ENCODE data around the gene TBC1D5. TPM values are rescaled to one million over a fixed set of nuclear protein-coding genes. Genes with fewer than 3 reads are reported as not detected.
"Not testable (repeated sequence)": the region's sequence is repeated elsewhere in the genome, so short reads cannot be mapped to it uniquely, and the experiment has no call there.

Gene TBC1D5
- total RNA-seq, 1 experiment from 2014 or later = 59.1 TPM

DNA sequence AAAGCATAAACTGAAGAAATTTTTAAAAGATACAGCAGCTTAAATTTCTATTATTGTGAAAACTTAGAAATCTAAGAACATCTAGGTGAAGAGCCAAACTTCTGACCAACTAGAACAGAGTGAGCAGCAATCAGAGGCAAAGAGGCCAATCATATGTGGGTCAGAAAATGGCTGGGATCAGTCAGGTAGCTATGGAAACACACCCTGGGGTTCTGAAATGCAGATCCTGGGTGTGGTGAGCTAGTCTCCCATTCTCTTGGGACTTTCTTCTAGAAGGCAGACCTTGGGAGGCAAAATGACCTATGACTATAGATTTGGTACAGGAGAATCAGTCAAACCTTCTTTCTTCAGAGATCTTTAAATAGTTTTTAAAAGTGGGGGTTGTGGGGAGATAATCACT is 385.8 kb downstream of the TBC1D5 start:
- DNase-seq (ENCODE audit: low read depth) = no peak

DNA sequence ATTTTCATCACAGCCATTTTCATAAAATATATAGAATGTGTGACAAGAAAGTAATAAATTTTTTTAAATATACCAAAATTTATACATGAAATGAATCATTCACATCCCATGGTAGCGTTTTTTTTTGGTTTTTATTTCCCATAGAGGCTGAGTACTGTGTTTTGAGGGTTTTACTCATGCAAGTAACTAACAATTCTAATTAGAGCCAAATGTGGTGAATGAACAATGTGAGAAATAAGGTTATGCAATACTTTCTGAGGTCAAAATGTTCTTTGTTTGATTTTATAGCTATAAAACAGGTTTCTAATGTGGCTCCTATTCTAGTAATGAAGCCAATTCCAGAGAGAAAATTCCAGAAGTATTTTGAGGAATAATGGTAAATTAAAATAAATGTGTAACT is 386.8 kb downstream of the TBC1D5 start:
- DNase-seq (ENCODE audit: low read depth) = no peak

DNA sequence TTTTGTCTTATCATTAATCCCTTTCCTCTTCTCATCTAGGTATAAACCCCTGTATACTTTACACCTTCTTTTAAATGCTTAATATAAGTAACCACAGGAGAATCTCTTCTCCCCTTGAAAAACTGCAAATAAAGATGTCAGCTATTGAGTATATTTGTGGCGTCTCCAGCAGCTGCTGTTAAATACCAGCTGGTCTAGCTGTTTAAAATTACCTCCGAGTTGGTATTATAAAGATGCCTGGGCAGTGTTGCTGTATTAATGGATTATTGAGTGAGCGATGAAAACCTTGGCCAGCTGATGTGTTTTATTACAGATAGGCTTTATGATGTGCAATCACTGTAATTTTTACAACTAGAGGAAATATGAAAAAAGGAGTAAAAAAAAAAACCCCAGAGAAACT is 388.1 kb downstream of the TBC1D5 start:
- DNase-seq (ENCODE audit: low read depth) = no peak

DNA sequence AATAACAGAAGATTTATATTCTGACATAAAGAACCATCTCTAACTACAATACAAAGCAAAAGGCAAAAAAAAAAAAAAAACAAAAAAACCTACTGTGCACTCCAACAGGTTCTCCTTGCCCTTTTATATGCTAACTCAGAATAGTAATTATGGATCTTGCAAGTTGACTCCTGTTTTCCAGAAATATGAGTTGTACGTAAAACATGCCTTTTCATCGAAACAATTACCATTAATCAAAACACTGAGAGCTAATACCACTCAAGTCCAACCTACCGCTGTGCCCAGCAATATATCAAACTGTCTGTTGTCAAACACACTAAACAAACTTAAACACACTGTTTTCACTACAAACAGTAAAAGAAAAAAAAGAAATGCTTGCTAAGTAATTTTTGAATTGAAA is 389.8 kb downstream of the TBC1D5 start:
- no peak for DNase-seq (ENCODE audit: low read depth)

DNA sequence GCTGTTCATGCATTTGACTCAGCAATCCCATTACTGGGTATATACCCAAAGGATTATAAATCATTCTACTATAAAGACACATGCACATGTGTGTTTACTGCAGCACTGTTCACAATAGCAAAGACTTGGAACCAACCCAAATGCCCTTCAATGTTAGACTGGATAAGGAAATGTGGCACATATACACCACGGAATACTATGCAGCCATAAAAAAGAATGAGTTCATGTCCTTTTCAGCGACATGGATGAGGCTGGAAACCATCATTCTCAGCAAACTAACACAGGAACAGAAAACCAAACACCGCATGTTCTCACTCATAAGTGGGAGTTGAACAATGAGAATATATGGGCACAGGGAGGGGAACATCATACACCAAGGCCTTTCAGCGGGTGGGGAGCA is 391.2 kb downstream of the TBC1D5 start:
- not testable (repeated sequence) for DNase-seq (ENCODE audit: low read depth)

DNA sequence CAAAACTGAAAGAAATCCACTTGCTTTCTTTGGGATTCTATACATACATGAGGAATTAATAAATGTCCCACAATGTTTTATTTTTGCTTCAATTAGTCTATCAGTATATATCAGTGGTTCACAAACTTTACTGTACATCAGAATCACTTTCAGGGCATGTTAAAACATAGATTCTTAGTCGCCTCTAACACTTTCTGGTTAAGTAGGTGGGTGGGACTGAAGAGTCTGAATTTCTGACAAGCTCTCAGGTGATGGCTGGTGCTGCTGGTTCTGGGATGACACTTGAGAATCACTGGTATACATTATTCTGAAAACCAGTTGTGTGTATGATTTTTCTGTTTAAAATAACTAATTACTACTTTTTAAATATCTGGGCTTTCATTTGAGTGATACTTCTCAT is 393.3 kb downstream of the TBC1D5 start:
- no peak for DNase-seq (ENCODE audit: low read depth)

DNA sequence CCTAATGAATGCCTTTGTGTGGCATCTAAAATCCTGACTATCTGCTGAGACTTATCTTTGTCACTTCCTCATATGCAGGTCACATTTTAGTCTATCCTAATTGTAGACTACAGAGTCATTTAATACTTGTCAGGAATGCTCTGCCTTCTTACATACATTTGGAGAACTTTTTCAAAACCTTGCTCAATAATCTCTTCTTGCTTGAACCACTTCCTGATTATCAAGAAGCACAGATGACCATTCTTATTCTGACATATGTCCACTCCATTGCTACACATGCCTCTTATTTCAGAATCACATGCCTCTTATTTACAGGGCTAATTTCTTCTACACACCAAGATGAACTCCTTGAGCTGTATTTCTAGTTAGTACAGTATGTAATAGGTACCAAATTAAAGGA is 400.3 kb downstream of the TBC1D5 start:
- no peak for DNase-seq (ENCODE audit: low read depth)

DNA sequence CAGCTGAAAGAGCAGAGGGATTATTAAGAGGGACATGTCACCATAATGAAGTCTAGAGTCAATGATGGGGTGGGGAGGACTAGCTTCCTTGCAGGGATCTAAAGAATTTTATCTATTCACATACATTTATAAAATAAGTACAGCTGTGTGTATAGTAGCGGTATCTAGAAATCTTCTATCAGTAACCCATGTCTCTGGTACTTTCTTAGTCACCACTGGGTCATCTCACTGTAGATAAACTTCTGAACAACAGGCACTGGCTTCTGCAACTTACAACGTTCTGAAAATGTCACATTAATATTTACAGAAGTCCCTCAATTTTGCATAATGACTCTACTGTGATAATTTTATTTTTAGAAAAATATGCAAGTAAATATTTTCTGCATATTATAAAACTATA is 401.7 kb downstream of the TBC1D5 start:
- DNase-seq (ENCODE audit: low read depth) = no peak

DNA sequence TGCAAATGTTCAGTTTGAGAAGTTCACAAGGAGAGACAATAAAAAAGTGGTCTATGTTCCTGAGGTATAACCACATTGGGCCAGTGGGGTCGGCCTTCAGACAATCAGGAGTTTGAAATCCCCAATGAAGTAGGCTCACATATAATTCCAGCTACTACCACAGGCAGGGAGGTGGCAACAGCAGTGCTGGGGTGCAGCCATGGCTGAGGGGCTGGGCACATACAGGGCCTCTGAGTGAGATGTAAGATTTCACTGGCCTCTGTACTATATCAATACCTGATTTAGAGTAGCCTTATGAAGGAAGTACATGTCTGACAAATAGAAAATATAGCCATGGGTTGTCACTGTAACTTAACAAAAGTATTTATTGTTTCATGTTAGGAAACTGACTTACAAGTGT is 402.2 kb downstream of the TBC1D5 start:
- no peak for DNase-seq (ENCODE audit: low read depth)

DNA sequence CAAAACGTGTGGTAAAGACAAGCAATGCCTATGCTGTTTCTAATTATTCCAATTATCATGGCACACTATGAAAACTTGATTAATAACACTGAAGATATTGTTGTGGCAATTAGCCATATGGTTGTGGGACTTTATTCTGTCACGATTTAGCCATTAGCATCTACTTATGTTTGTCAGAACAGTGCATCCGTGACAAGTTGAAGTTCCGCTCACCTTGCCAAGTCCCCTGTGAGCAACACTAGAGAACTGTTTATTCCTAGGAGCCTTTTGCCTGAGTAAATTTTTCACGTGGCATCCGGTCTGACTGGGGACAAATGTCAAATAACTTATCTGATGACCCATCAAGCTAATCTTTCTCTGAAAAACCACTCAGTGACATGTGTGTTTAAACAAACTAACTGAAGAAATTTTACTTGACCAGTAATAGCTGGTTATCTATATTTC is 403.3 kb downstream of the TBC1D5 start:
- DNase-seq (ENCODE audit: low read depth) = no peak

DNA sequence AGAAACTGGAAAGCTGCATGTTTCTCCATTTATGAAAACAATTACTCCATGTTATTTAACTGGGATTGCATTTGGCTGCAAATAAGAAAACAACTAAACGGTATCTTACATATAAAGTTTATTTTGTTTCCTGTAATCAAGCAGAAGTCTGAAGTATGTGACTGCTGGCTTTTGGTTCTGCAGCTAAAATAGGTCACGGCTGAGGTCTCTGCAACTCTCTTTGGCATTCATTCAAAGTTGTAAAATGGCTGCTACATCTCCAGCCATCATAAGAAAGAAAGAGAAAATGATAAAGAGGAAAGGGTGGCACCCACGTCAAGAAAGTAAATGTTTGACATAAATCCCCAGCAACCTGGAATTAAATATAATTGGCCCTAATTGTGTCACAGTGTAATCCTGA is 406.1 kb downstream of the TBC1D5 start:
- no peak for DNase-seq (ENCODE audit: low read depth)

DNA sequence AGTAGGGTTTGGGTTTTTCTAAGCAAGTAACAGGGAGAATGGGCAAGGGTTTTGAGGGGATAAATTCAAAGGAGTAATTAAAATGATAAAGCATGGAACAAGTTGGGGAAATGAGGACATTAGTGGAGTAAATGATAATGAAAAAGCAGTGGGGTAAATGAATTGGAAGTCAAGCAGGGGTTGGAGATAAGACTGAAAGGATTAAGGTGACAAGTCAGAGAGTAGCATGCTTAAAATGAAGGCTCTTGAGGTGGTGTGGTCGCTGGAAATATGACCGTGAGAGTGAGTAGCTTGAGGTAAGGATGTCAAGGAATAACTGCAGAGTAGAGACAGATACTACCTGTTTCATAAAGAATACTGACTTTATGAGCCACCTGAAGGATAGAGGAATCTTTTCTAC is 408.5 kb downstream of the TBC1D5 start:
- no peak for DNase-seq (ENCODE audit: low read depth)

DNA sequence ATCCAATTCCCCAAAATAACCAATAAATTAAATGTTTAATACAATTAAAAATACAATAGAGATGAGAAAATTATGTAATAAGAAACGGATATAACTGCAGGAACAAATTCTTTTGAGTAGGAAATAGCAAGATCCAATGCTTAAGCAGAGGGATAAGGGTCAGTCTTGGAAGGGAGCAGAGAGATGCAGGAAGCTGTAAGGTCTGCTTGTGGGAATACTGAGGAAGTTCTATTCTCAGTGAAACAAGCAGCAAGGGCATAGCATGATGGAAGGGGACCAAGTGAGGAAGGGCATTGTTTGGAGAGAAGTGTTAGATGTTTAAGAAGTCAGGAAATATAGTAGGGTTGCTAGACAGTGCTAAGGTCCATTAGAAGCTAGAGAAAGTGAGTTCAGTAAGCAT is 409.0 kb downstream of the TBC1D5 start:
- DNase-seq (ENCODE audit: low read depth) = no peak

DNA sequence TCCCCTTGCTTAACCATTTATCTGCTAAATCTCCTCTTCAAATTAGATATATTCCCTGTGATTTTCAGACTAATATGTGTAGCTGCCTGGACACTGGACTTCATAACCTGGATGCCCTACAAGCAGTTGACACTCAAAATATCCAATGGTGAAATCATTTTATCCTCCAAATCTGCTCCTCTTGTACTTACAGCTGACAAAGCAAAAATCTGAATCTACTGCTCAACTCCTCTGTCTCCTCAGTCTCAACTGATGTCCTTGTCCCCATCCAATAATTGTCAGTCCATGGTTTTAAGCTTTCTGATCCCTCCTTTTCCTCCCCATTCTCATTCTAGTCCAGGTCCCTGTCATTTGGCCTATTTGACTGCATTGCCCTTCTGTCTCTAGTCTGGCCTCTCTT is 411.8 kb downstream of the TBC1D5 start:
- DNase-seq (ENCODE audit: low read depth) = no peak

DNA sequence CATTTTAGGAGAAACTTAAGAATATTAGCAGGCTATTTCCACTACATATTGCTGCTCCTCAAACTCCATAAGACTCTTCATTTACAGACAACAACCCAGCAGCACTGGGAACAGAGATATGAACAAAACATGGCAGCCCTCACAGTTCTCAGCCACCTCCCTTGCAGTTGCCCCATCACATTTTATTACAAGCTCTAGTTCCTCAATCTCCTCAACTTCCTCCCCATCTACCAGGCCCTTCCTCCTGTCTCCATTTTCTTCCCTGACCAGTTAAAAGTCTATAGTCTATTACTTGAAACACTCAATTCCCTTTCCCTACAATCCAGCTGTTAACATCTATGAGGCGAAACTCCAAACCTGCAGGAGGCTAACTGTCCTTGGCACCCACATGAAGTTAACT is 412.5 kb downstream of the TBC1D5 start:
- no peak for DNase-seq (ENCODE audit: low read depth)

DNA sequence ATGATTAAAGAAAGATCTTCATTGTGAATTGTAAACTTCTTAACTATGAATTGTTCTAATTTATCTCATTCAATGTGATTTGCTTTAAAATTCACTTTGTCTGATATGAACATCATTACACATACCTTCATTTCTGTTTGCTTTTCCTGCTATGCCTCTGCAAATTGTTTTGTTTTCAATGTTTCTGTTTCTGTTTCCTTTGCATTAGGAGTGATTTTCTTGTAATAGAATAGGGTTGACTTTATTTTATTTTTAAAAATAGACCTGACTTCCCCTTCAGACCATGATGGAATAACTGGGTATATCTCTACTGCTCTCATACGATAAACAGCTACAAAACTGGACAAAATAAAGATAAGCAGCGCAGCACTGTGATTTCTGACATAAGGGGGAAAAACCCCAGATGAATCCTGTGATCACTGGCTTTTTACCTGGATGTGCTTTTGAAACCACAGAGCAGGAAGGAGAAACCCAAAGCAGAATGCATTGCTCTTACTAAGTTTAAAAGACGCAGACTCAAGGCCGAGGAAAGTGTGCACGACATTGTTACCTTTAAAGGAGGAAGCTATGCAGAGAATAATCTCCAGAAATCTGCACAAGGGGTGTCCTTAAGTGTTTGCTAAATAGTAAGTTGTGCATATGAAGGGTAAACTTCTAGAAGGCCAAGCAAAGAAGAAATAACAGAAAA is 420.2 kb downstream of the TBC1D5 start:
- no peak for DNase-seq (ENCODE audit: low read depth)

DNA sequence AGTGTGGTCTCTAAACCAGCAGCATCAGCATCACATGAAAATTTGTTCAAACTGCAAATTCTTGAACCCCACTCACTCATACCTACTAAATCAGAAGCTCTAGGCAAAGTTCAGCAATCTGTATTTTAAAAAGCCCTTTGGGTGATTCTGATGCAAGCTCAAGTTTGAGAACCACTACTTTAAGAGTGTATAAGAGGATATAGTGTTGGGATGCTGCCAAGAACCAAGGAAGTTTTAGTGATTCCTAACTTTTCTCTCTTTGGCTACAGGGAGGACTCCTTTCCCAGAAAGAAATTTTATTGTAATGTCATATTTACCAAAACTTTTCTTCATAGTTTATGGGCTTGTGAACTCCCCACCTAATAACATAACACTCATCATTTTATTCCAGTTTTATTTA is 422.2 kb downstream of the TBC1D5 start:
- DNase-seq (ENCODE audit: low read depth) = no peak

DNA sequence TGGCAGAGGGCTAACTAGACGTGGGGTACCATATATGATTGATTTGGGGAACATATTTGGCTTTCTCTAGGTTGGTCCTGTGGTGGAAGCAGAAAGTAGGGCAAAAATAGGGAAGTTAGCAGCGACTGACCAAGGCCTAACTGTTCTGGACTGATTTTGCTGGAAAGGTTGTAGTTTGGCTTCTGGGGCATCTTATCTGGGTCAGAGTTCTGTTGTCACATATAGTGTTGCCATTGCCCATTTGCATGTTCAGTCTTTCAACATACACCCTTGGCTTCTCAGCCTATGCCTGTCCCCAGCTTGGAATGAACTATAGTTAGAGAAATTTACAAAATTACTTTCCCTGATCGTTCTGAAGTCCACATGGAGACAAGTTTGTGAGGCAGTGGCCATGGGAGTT is 426.5 kb downstream of the TBC1D5 start:
- DNase-seq (ENCODE audit: low read depth) = no peak

DNA sequence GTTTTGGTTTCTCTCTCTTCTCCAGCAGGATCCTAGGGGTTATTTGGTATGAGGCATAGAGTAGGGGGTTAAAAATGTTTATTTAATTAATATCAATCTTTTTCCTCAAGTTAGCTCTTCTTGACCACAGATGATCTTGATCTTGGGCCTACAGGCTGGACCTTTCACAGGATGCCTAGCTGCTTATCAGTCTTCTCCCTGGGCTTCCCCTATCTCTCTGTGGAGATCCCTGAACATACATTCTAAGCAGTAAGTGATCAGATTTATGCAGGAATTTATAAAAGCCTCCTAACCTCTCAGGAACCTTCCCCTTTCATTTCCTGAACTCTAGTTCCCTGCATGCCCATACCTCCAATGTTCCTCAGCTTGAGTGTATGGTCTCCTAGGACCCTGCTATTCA is 428.3 kb downstream of the TBC1D5 start:
- no peak for DNase-seq (ENCODE audit: low read depth)

DNA sequence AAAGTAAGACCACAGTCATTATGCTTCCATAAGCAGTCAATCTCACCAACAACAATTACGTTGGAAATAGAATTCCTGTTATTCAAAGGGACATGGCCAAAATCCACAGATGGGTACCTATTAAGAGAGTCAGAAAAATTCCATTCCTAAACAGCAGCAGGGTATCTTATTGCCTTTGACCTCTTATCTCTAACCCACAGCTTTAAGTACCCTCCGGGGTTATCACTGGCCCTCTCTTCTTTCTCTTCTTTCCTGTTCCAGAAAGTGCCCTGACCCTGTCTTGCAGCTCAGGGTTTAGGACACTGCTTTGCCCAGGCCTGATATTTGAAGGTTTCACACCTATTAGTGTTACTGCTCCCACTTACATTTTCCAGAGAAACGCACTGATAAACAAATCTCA is 428.7 kb downstream of the TBC1D5 start:
- DNase-seq (ENCODE audit: low read depth) = no peak

DNA sequence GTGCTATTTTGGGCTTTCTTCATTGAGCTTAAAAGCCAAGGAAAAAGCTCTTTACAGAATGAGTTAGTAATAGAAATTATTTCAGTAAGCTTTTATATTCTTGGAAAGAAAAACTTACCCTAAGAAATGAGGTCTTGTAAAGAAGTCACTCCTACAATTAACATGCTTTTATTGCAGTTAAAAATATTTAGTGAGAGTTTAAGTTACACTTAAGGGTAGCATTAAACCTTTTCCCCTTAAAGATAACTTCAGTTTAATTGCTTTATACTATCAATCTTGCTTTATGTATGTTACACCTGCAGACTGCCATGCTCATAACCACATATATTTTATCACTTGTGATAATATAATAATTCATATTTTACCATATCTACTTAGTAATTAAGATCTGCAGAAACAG is 431.4 kb downstream of the TBC1D5 start:
- no peak for DNase-seq (ENCODE audit: low read depth)

DNA sequence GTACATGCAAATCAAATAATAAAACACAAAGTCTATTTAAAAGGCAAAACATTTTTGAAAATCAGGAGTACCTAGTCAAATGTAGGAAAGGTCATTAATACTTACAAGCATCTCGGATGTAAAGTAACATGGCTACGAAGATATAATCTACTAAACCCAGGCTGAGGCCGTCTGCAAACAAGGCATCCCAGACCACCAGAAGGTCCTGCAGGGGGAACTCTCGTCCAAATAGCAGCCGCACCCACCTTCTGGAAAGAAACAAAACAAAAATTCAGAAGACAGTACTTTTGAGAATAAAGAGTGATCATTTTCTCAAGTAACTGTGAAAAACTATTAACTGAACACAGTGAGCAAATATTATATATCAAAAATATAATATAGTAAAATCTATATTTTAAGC is 434.5 kb downstream of the TBC1D5 start:
- DNase-seq (ENCODE audit: low read depth) = no peak

DNA sequence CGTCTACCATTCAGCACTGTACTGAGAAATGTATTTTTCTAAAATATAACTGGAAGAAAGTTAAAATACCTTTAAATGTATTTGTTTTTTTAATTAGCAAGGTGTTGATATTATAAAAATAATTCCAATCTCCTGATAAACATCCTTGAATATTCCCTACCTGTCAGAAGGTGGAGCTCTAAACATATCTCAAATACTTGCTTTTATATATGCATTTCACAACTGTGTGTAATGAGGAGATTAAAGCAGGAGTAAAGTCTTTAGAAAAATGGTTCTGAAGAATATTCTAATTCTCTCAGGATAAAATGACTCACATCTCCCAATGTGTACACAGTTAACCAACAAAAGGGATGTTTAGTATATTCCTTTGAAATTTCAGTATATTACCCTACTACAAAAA is 434.9 kb downstream of the TBC1D5 start:
- DNase-seq (ENCODE audit: low read depth) = no peak

DNA sequence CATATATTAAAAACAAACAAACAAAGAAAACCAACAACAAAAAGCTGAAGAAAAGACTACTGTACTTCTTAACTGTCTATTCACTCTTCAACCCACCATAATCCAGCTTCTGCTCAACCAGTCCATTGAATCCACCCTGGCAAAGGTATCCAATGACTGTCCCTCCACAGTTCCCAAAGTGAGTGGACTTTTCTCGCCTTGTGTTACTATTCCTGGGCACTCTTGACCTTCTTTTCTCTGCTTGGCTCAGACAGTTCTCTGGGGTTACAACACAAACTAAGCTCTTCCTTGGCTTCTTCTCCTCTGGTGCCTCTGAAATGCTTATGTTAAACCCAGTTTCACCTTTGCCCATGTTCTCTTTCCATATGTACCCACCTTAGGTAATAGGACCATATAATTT is 437.5 kb downstream of the TBC1D5 start:
- DNase-seq (ENCODE audit: low read depth) = no peak
